GM21576 (cell line): ENCODE results near the gene SLC25A21.
"Not testable (repeated sequence)": the region's sequence is repeated elsewhere in the genome, so short reads cannot be mapped to it uniquely, and the experiment has no call there.

Experiments
- ATAC-seq: cut with Tn5 transposase; IDR thresholded peaks from one replicate; pipeline ENCODE4 v1.9.1; 2021; ENCODE audit warnings: mild to moderate bottlenecking, moderate library complexity; ENCODE audit not compliant: unreplicated experiment

SLC25A21 gene

GRCh38 chr14:37091651-37092050 lies 80.8 kb downstream of the SLC25A21 start:
- no peak for ATAC-seq

GRCh38 chr14:37090026-37090425 lies 82.4 kb downstream of the SLC25A21 start:
- no peak for ATAC-seq

- ATAC-seq: no peak
Measured at GRCh38 chr14:37089410-37089809, 83.0 kb downstream of the SLC25A21 start.

GRCh38 chr14:37088356-37089215 lies 83.8 kb downstream of the SLC25A21 start:
- no peak for ATAC-seq

GRCh38 chr14:37087520-37087919 lies 84.9 kb downstream of the SLC25A21 start:
- ATAC-seq: no peak

- ATAC-seq: no peak
Measured at GRCh38 chr14:37083599-37083998, 88.8 kb downstream of the SLC25A21 start.

GRCh38 chr14:37082449-37082848 lies 90.0 kb downstream of the SLC25A21 start:
- no peak for ATAC-seq

- ATAC-seq: no peak
Measured at GRCh38 chr14:37081856-37082255, 90.5 kb downstream of the SLC25A21 start.

GRCh38 chr14:37081218-37081617 lies 91.2 kb downstream of the SLC25A21 start:
- no peak for ATAC-seq

GRCh38 chr14:37078131-37078530 lies 94.3 kb downstream of the SLC25A21 start:
- no peak for ATAC-seq

- ATAC-seq: not testable (repeated sequence)
Measured at GRCh38 chr14:37074320-37074719, 98.1 kb downstream of the SLC25A21 start.

- no peak for ATAC-seq
Measured at GRCh38 chr14:37063467-37064240, 108.8 kb downstream of the SLC25A21 start.

- ATAC-seq: no peak
Measured at GRCh38 chr14:37062191-37062803, 110.1 kb downstream of the SLC25A21 start.

- ATAC-seq: no peak
Measured at GRCh38 chr14:37061697-37062096, 110.7 kb downstream of the SLC25A21 start.

- no peak for ATAC-seq
Measured at GRCh38 chr14:37060496-37061260, 111.7 kb downstream of the SLC25A21 start.

- ATAC-seq: no peak
Measured at GRCh38 chr14:37057776-37058175, 114.6 kb downstream of the SLC25A21 start.

- no peak for ATAC-seq
Measured at GRCh38 chr14:37056473-37056872, 115.9 kb downstream of the SLC25A21 start.

GRCh38 chr14:37054869-37055268 lies 117.5 kb downstream of the SLC25A21 start:
- no peak for ATAC-seq

GRCh38 chr14:37054144-37054543 lies 118.3 kb downstream of the SLC25A21 start:
- no peak for ATAC-seq

- ATAC-seq: no peak
Measured at GRCh38 chr14:37051680-37052079, 120.7 kb downstream of the SLC25A21 start.

- ATAC-seq: no peak
Measured at GRCh38 chr14:37051153-37051552, 121.3 kb downstream of the SLC25A21 start.
